ENCODE measurements around the gene TBX1. TPM values are rescaled to one million over a fixed set of nuclear protein-coding genes. Genes with fewer than 3 reads are reported as not detected.

The TBX1 gene
- total RNA-seq, 1 donor from 2014 or later = 24.2 TPM

DNA sequence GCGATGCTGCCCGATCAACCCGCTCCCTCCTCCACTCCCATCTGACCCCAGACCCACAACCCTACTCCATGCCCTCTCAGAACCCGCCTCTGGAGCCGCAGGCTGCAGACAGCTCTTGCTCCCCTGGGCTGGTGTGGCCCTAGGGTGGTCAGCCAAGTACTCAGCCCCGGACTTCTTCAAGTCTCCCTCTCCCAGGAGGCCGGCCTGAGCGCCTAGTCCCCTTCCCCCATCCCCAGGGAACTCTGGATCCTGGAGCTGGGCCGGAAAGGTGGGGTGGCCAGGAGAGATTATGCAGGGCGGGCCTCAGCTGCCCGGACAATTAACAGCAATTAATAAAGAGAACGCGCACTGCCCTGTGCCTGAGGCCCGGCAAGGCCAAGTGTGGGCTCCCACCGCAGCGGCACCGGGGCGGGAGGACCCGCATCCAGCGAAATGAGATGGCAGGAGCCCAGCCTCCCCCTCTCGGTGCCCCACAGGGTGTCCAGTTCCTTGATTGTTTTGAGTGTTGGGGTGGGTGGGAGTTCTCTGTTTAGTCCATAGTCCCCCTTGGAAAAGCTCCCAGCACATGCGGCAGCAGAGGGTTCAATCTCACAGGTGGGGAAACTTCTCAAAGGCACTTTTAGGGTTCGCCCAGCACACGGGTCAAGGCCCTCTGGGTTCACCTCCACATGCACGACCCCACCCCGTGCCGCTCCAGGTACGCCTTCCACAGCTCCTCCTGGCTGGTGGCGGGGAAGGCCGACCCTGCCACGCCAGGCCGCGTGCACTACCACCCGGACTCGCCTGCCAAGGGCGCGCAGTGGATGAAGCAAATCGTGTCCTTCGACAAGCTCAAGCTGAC lies 3.1 kb downstream of the TBX1 start:
- H3K9me3 Mint-ChIP-seq (ENCODE audit: unreplicated experiment) = no peaks in the 10 kb centered on the region
- H3K36me3 Mint-ChIP-seq (ENCODE audit: unreplicated experiment) = peaks cover 6% of the 10 kb centered on the region
- H3K4me3 Mint-ChIP-seq (ENCODE audit: unreplicated experiment) = no peak overlapping the region
- H3K27me3 Mint-ChIP-seq (ENCODE audit: unreplicated experiment) = peaks cover 5% of the 10 kb centered on the region
- TF ChIP-seq, protein P1, sequence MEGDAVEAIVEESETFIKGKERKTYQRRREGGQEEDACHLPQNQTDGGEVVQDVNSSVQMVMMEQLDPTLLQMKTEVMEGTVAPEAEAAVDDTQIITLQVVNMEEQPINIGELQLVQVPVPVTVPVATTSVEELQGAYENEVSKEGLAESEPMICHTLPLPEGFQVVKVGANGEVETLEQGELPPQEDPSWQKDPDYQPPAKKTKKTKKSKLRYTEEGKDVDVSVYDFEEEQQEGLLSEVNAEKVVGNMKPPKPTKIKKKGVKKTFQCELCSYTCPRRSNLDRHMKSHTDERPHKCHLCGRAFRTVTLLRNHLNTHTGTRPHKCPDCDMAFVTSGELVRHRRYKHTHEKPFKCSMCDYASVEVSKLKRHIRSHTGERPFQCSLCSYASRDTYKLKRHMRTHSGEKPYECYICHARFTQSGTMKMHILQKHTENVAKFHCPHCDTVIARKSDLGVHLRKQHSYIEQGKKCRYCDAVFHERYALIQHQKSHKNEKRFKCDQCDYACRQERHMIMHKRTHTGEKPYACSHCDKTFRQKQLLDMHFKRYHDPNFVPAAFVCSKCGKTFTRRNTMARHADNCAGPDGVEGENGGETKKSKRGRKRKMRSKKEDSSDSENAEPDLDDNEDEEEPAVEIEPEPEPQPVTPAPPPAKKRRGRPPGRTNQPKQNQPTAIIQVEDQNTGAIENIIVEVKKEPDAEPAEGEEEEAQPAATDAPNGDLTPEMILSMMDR (IDR thresholded peaks at IDR 0.05) = no peak
- H3K27ac Mint-ChIP-seq (ENCODE audit: unreplicated experiment) = no peak overlapping the region
- H3K4me1 Mint-ChIP-seq (ENCODE audit: unreplicated experiment) = peaks cover 17% of the 10 kb centered on the region
- DNase-seq (ENCODE audit: extremely low spot score, unreplicated experiment) = no peak

DNA sequence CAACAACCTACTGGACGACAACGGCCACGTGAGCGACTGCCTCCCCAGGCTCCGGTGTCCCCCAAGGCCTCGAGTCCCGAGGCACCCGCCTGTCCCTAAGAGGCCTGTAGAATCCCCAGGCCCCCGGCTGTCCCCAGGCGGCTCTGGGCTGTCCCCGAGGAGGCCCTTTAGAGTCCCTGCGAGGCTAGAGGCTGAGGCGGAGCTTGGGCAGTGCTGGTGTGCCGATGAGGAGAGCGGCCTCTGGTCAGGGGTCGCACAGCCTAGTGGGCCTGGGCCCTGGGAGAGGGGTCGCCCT lies 3.7 kb downstream of the TBX1 start:
- Mint-ChIP-seq H3K27me3 (ENCODE audit: unreplicated experiment) (peaks cover 5% of the 10 kb centered on the region), H3K9me3 (ENCODE audit: unreplicated experiment) (no peaks in the 10 kb centered on the region), H3K4me3 (ENCODE audit: unreplicated experiment) (no peak overlapping the region), H3K4me1 (ENCODE audit: unreplicated experiment) (peaks cover 17% of the 10 kb centered on the region), H3K36me3 (ENCODE audit: unreplicated experiment) (peaks cover 7% of the 10 kb centered on the region), H3K27ac (ENCODE audit: unreplicated experiment) (no peak overlapping the region)
- no peak for DNase-seq (ENCODE audit: extremely low spot score, unreplicated experiment)
- TF ChIP-seq, protein P1 (IDR thresholded peaks at IDR 0.05) = no peak

DNA sequence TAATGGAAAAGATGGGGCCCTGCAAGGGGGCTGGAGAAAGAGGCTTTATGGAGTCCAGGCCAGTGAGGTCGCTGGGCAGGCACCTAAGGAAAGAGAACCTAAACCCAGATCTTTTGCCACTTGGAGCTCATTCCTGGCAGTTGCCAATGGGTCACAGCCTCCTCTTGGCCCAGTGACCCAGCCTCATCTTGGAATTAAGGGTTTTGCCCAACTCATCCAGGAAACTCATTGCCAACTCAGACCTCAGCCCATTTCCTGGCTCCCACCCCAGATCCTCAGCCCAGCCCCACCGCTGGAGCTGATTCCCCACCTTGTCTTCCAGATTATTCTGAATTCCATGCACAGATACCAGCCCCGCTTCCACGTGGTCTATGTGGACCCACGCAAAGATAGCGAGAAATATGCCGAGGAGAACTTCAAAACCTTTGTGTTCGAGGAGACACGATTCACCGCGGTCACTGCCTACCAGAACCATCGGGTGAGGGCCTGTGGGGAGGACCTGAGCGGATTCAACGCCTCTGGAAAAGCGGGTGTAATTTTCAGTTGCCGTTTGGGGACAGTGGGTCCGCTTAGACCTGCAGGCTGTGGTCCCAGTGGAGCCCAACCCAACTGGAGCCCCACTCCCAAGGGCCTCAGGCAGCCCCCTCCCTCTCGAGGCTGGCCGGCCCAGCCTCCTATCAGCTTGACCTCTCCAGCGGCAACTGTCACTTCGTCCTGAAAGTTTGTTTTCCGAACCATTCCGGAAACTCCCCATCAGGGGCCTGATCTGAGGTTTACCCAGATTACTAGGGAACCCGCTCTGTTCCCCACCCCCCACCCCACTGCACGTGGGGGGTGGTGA lies 4.3 kb downstream of the TBX1 start:
- Mint-ChIP-seq H3K4me1 (ENCODE audit: unreplicated experiment) (peaks cover 13% of the 10 kb centered on the region), H3K9me3 (ENCODE audit: unreplicated experiment) (no peaks in the 10 kb centered on the region), H3K4me3 (ENCODE audit: unreplicated experiment) (no peak overlapping the region), H3K27ac (ENCODE audit: unreplicated experiment) (no peak overlapping the region), H3K36me3 (ENCODE audit: unreplicated experiment) (peaks cover 9% of the 10 kb centered on the region), H3K27me3 (ENCODE audit: unreplicated experiment) (peaks cover 1% of the 10 kb centered on the region)
- DNase-seq (ENCODE audit: extremely low spot score, unreplicated experiment) = no peak
- TF ChIP-seq, protein P1 (IDR thresholded peaks at IDR 0.05) = no peak

DNA sequence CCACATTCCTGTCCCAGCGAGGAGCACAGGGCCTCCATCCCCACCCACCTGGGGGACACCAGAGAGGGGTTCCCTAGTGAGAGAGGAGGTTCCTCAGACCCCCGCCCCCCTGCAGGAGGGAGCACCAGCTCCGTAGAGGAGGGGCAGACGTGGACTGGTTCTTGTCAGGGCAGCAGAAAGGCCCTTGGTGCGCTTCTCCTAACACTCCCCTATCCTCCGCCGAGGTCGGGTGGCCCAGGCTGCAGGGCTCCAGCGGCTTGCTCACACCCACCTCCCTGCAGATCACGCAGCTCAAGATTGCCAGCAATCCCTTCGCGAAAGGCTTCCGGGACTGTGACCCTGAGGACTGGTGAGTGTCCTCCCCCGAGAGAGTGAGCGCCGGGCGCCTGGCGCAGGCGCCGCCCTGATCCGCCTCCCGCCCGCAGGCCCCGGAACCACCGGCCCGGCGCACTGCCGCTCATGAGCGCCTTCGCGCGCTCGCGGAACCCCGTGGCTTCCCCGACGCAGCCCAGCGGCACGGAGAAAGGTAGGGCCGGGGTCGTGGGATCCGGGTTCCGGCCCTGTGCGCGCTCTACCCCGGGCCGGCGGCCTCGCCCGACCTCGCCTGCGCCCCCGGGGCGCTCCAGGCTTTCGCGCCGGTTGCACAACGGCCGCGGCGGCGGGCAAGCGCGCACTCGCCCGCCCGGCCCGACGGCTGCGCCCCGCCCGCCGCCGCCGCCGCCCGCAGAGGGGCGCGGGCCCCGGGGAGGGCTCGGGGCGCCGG lies 5.1 kb downstream of the TBX1 start:
- H3K4me1 Mint-ChIP-seq (ENCODE audit: unreplicated experiment) = peaks cover 8% of the 10 kb centered on the region
- TF ChIP-seq, protein P1 (IDR thresholded peaks at IDR 0.05) = no peak
- DNase-seq (ENCODE audit: extremely low spot score, unreplicated experiment) = no peak
- no peaks in the 10 kb centered on the region for H3K9me3 Mint-ChIP-seq (ENCODE audit: unreplicated experiment)
- H3K4me3 Mint-ChIP-seq (ENCODE audit: unreplicated experiment) = no peak overlapping the region
- H3K27ac Mint-ChIP-seq (ENCODE audit: unreplicated experiment) = no peak overlapping the region
- peaks cover 9% of the 10 kb centered on the region for H3K36me3 Mint-ChIP-seq (ENCODE audit: unreplicated experiment)
- H3K27me3 Mint-ChIP-seq (ENCODE audit: unreplicated experiment) = no peaks in the 10 kb centered on the region

DNA sequence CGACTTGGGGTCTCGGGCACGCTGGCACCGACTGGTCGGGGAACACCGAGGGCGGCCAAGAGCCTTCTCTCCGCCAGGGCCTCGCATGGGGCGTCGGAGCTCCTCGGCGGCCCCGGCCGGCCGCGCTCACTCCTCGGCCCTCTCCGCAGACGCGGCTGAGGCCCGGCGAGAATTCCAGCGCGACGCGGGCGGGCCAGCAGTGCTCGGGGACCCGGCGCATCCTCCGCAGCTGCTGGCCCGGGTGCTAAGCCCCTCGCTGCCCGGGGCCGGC lies 5.6 kb downstream of the TBX1 start:
- Mint-ChIP-seq H3K4me3 (ENCODE audit: unreplicated experiment) (no peak overlapping the region), H3K4me1 (ENCODE audit: unreplicated experiment) (peaks cover 8% of the 10 kb centered on the region), H3K36me3 (ENCODE audit: unreplicated experiment) (peaks cover 9% of the 10 kb centered on the region), H3K9me3 (ENCODE audit: unreplicated experiment) (no peaks in the 10 kb centered on the region), H3K27ac (ENCODE audit: unreplicated experiment) (no peak overlapping the region), H3K27me3 (ENCODE audit: unreplicated experiment) (no peaks in the 10 kb centered on the region)
- no peak for DNase-seq (ENCODE audit: extremely low spot score, unreplicated experiment)
- TF ChIP-seq, protein P1 (IDR thresholded peaks at IDR 0.05) = no peak
